Uterus (tissue), 2 donors: ENCODE results near the gene MAPK6.

Experiments
- CTCF ChIP-seq, 4 experiments: fragments of 200-600 bp in 2 of 4; fragments of 450-650 bp in 2 of 4; sonication (generic) in 2 of 4; IDR thresholded peaks; one replicate each; pipeline ENCODE4 v1.5.1; 2016 to 2019; ENCODE audit warnings: antibody characterized with exemption in 4 of 4, mild to moderate bottlenecking in 2 of 4, moderate library complexity in 1 of 4
- POLR2A ChIP-seq, 2 donors: fragments of 450-650 bp; IDR thresholded peaks; one replicate each; pipeline ENCODE4 v1.6.1; 2016; ENCODE audit warnings: antibody characterized with exemption in 2 of 2, mild to moderate bottlenecking in 1 of 2, moderate library complexity in 1 of 2

GRCh38 chr15:52005748-52006701, 13.0 kb upstream of the MAPK6 start:
- TF ChIP-seq CTCF (IDR thresholded peaks at IDR 0.05): no peak
- TF ChIP-seq POLR2A (IDR thresholded peaks at IDR 0.05): no peak
